Smooth muscle cell of the brain vasculature (primary cell): ENCODE measurements around the gene SANBR.
"Not testable (repeated sequence)": the region's sequence is repeated elsewhere in the genome, so short reads cannot be mapped to it uniquely, and the experiment has no call there.

ENCODE experiments used
- DNase-seq: peaks from one replicate; pipeline ENCODE4 v3.0.0-alpha.2; 2012; ENCODE audit warnings: low read depth, low spot score

SANBR gene

DNA sequence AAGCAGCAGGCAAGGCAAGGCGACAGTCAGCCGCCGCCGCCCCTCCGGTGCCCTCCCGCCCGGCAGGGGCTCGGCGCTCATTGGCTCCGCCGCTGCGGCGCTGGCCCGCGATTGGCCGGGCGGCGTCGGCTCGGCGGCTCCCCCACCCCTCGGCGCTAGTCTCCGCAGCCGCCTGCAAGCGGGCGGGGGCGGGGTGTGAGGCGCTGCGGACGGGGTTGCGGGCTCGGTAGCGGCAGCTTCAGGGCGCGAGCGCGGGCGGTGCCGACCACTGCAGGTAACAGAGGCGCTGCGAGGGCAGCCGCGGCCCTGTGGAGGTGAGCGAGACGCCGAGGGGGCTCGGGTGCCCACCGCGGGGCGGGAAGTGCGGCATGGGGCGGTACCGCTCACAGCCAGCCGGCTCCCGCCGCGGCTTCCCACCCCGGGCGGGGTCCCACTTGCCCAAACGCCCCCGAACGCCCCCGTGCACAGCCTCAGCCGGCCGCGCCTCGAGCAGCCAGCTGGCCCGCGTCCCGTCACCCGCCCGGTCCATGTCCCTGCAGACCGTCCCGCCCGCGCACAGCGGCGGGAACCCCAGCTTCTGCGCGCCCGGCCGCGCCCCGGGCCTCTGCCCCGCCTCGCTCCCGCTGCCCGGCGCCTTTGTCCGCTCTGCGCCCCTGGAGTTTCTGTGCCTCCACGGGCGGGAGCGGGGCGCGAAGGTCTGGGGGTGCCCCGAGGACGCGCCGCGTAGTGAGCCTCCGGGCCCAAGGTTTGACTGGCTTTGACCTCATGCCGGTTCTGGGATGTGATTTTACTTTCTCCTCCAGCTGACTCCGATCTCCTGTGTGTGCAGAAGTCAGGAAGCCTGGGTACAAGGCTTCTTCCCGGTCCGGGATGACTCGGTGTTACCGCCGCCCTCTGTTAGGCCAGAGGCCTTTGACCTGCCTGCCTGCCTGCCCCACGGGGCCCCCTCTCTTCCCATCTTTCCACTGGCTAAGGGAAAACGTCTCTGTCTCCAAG lies at the start of gene SANBR:
SANBR (plus strand) TSS at position 158 of the 996 bp plus-strand sequence. CDS start 4,480 bp downstream, outside the sequence.
- DNase-seq = peak; percentile 39

DNA sequence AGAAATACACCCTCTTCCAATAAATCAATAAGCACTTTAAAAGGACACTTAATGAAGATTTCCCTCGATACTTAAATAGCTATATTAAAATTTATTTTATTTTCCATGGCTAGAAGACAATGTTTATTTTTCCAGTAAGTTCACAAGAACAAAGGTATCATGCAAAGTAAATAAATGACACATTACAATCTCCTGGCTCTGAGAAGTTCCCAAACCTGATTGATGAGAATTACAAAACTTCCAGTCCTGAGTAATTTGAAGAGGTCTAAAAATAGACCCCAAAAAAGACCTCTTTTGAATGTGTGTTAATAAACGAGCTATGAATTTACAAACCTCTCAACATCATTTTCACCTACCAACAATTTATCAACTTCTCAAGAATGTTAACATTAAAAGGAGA lies 49.7 kb upstream of the SANBR start:
- no peak for DNase-seq

- DNase-seq = no peak
These were observed 49.2 kb upstream of the SANBR start for GRCh38 chr2:61016392-61017002.

DNA sequence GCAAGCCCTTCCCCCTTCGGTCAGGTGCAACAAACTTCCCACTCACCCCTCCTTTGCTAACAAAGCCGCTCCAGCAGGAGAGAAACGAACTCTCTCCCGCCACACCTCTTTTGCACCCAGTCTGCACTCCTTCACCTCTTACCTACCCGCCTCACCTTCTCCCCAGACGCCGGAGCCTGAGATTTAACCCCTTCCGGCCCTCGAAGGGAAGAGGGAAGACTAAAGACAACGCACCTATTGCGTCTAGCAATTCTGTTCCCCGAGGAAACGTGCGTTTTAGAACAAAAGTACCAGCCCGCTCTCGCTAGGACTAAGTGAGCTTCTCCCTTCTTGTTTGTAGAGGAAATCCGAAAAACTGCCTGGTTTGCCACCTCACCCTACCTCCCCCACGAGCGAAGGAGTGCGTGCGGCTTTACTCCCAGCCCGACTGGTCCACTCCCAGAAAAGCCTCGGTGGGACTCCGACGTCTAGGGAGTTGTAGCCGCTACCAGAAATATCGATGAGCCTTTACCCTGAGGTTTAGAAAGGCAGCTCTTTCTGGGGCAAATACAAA lies 48.6 kb upstream of the SANBR start:
- DNase-seq = peak; percentile 36

DNA sequence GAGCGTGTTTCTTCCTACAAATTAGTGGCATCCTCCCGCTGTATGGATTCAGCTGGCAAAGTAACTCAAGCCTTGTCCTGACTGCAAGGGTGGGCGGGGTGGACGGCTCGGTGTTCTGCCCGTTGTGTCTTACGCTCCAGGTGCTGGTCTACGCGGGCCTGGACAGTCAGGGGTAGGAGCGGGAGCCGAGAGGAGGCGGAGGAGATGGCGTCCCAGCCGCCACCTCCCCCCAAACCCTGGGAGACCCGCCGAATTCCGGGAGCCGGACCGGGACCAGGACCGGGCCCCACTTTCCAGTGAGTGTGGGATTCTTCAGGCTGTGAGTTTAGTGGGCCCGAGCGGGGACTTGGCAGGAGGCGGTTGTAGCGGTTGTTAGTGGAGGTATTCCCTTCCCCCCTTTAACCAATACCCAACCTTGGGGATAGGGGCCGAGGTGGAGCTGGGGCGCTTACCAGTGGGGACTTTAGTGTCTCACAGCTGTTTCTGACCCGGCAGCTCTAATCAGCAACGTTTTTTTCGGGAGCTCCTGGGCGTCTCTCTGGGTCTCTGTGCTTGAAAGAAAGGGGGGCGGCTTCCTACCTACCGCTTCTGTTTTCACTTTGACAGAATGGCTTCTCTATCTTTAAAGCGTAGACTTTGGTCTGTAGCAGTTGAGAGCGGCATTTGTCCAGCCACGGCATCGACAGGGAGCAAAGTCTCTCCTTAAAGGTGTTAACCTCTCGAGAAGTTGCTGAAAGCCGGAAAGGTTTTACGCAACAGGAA lies 47.9 kb upstream of the SANBR start, which contains the start of the genes PEX13 and PUS10:
PEX13 (plus strand) TSS at position 165 of the 762 bp plus-strand sequence; CDS start at position 205, 40 bp downstream.
PUS10 (minus strand) TSS at position 700 of the 762 bp plus-strand sequence. CDS start 6,365 bp downstream, outside the sequence.
- peak; percentile 45 for DNase-seq

DNA sequence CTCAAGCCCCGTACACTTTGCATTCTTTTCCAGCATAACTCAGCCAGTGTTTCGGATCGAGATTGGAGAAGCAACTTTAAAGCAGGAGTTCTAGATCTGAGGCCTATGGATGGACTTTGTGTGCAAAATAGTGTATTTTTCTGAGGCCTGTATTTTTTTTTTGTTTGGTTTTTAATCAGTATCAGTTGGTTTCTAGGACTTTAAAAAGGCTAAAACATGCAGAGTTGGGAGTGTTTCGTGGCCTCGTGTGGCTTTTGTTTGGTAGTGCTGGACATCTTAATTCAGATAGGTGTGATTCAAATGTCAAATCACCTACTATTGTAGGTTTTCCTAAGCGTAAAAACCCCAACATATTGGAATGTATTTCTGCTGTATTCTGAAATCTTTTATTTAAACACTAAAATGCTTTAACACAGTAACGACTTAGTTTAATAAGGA lies 47.3 kb upstream of the SANBR start:
- no peak for DNase-seq

DNA sequence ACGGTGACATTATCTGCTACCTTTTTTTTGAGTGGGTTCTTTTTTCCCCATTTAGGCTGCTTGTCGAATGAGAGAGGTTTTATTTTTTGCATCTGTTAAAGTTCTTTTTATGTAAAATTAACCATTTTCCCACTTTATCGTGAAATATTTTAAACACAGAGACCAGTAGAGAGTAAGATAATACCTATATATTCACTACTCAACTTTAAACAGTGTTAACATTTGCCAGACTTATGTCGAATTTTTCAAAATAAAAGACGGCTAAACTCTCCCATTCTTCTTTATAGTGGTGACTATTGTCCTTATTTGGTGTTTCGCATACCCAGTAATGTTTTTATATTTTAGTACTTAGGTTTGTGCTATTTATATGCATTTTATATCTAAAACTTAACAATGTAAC lies 46.9 kb upstream of the SANBR start:
- DNase-seq = no peak

GRCh38 chr2:61021228-61021660 lies 44.4 kb upstream of the SANBR start:
- DNase-seq = no peak

DNA sequence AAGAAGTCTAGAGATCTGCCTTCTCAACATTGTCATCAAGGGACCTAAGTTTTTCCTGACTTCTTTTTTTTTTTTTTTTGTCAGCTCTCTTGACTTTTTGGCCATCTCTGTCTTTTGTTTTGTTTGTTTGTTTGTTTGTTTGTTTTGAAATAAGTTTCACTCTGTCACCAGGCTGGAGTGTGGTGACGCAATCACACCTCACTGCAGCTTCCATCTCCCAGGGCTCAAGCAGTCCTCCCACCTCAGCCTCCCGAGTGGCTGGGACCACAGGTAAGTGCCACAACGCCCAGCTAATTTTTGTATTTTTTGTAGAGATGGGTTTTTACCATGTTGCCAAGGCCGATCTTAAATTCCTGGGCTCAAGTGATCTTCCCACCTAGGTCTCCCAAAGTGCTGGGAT lies 42.0 kb upstream of the SANBR start:
- no peak for DNase-seq

DNA sequence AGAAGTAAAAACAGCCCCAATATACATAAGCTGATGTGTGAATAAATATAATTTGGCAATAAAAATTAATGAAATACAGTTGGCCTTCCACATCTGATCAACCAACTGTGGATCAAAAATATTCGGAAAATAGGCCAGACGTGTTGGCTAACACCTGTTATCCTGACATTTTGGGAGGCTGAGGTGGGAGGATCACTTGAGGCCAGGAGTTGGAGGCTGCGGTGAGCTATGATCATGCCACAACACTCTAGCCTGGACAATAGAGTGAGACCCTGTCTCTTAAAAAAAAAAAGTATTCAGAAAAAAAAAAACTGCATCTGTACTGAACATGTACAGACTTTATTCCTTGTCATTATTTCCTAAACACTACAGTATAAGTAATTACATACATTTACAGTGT lies 36.1 kb upstream of the SANBR start:
- DNase-seq = no peak

- not testable (repeated sequence) for DNase-seq
These were observed 31.1 kb upstream of the SANBR start for GRCh38 chr2:61034592-61034991.

DNA sequence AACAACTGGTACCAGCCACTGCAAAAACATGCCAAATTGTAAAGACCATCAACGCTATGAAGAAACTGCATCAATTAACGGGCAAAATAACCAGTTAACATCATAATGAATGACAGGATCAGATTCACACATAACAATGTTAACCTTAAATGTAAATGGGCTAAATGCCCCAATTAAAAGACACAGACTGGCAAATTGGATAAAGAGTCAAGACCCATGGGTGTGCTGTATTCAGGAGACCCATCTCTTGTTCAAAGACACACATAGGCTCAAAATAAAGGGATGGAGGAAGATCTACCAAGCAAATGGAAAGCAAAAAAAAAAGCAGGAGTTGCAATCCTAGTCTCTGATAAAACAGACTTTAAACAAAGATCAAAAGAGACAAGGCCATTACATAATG lies 29.0 kb upstream of the SANBR start:
- DNase-seq = not testable (repeated sequence)

DNA sequence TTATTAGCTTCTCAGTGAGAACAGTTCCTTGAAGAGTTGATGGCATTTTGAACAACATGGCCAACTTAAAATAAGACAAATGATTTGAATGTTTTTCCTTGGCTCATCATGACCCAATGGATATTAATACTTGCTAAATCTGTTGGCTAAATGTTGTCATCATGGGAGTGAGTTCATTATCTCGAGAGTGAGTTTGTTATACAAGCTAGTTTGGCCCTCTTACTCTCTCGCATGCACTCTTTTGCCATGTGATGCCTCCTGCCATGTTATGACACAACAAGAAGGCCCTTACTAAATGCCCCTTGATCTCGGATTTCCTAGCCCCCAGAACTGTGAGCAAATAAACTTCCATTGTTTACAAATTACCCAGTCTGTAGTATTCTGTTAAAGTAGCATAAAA lies 22.9 kb upstream of the SANBR start:
- DNase-seq = no peak

DNA sequence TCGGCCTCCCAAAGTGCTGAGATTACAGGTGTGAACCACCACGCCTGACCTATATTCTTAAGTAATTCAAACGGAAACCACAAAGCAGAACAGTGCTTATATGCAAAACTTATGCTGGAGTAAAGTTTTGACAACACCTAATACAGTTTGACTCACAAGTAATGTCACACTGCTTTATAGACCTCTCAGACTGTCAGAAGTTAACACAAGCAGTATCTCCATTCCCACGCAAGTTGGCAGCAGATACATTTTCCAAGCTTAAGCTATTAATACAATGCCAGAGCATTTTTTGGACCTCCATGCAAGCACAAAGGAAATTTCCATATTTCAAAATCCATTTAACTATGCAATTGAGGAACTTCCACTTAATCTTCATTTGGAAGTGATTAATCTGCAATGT lies 21.0 kb upstream of the SANBR start:
- DNase-seq = no peak

DNA sequence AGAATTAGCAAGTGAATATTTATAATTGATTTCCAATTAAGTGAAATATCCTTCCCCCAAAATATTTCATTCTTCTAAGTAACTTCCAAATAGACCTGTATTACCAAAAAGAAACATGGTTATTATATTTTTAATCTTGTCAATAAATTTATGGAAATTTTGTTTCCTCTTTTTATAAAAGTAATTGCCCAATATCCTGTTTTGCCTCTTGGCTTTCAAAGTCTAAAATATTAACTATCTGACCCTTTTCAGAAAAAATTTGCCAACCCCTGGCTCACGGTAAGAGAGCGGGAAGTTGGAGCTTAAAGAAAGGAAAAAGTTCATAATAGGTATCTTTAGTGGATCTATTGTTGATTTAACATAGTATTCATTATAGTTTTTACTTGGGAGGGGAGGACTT lies 20.4 kb upstream of the SANBR start:
- DNase-seq = no peak

DNA sequence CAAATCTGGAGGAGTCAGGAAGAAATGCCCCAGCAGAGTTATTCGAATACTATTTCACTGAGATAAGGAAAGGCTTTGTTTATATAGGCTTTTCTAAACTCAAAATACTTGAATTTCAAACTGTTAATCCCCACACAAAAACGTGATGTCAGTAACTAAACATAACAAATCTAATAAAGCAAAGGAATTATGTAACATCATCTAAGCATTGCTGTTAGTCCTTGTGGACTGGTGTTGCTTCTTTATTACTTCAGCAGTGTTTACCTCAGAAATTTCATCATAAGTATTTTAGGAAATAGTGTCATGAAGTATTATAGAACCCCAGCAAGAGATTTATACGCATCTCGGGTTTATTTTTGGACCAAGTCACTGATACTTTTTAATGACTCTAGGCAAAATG lies 19.7 kb upstream of the SANBR start:
- no peak for DNase-seq

DNA sequence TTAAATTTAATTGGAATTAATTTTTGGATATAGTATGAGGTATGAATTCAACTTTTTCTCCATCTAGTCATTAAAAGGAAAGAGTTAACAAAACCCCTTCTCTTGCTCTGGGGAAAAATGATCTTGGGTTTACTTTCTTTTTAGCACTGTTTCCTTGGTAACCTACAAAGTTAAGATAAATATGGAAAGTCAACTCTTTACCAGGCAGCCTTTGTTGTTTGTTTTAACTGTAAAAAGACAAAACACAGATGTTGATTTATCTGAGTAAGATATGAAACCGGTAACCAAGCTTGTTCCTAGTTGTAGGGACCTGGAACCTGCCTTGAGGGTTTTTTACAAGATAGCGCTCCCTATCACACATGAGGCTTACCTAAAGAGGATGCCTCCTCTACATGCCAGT lies 10.1 kb upstream of the SANBR start:
- peak; percentile 2 for DNase-seq

DNA sequence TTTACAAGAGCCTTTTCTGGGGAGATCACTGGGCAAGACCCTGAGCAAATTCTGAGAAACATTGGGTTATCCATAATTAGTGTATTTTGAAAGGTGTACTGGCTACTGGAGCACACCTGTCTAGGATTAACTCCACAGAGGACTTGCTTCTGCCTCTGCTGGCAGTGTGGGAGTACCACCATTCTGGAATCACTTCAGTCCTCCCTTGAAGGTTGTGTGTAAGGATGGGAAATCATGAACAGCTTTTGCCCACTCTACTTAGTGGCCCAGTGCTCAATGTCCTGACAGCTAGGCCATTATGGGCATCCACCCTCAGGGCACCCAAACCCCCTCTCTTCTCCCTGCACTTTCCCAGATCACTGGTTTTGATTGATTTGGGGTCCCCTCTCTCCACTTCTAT lies 8.1 kb upstream of the SANBR start:
- no peak for DNase-seq

DNA sequence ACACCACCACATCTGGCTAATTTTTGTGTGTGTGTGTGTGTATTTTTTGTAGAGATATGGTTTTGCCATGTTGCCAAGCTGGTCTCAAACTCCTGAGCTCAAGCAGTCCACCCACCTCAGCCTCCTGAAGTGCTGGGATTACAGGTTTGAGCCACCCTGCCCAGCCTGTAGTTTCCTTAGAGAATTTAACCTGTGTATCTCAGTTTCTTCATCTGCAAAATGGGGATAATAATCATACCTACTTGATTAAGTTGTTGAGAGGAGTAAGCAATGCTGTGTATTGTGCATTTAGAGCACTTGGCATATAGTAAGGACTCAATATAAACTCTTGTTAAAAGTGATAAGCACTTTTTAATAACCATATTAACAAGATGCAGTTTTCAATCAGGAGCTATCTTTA lies 6.3 kb upstream of the SANBR start:
- DNase-seq = no peak

GRCh38 chr2:61074100-61074499 lies 8.4 kb downstream of the SANBR start:
- no peak for DNase-seq

DNA sequence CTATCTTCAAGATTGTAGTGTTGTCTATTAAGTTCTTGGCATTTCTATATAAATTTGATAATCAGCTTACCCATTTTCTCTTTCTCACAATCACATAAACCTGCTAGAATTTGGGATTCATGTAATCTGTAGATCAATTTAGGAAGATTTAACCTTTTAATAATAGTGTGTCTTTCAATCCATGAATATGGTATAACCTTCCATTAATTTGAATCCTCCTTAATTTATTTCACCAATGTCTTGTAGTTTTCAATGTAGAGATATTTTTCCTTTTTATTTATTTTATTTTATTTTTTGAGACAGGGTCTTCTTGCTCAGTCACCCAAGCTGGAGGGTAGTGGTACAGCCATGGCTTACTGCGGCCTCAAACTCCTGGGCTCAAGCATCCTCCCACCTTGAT lies 20.2 kb downstream of the SANBR start:
- DNase-seq = no peak
